Transverse colon (tissue), 4 donors: Measurements from ENCODE around the gene PBX2.

ENCODE experiments used
- EP300 ChIP-seq: sonication (generic); formaldehyde crosslinking; IDR thresholded peaks from one replicate; pipeline ENCODE4 v1.6.1; 2017; ENCODE audit warnings: antibody characterized with exemption, low read depth
- POLR2A ChIP-seq: fragments of 450-650 bp; IDR thresholded peaks from one replicate; pipeline ENCODE4 v1.6.1; 2016; ENCODE audit warnings: antibody characterized with exemption, mild to moderate bottlenecking, moderate library complexity
- POLR2AphosphoS5 ChIP-seq, 3 donors: sonication (generic); formaldehyde crosslinking; IDR thresholded peaks; one replicate each; pipeline ENCODE4 v1.6.1; 2016; ENCODE audit warnings: antibody characterized with exemption in 3 of 3
- TF ChIP-seq, protein P1 (sequence below), 5 experiments: fragments of 200-600 bp in 3 of 5; fragments of 450-650 bp in 2 of 5; sonication (generic) in 3 of 5; IDR thresholded peaks; 1 replicate in 2 of 5; 2 replicates in 3 of 5; pipeline ENCODE4 v1.5.1; 2016 to 2017; ENCODE audit warnings: antibody characterized with exemption in 5 of 5, inconsistent platforms in 3 of 5, mild to moderate bottlenecking in 2 of 5, moderate library complexity in 1 of 5

DNA sequence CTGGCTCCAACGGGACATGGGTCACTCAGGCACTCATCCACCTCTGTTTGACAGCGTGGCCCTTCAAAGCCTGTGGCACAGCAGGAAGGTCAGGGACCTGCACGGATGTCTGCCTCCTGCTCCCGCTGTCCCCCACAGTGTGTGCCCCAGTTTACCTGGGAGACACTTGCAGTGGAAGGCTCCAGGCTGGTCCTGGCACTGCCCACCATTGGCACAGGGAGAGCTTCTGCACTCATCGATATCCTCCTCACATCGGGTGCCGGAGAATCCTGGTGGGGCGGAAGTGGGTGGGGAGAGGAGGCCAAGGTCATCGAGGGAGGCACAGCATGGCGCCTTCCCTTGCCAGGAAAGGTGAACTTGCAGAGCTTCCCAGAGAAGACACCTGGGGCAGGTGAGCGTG, 27.0 kb upstream of the PBX2 start:
- TF ChIP-seq, protein P1, sequence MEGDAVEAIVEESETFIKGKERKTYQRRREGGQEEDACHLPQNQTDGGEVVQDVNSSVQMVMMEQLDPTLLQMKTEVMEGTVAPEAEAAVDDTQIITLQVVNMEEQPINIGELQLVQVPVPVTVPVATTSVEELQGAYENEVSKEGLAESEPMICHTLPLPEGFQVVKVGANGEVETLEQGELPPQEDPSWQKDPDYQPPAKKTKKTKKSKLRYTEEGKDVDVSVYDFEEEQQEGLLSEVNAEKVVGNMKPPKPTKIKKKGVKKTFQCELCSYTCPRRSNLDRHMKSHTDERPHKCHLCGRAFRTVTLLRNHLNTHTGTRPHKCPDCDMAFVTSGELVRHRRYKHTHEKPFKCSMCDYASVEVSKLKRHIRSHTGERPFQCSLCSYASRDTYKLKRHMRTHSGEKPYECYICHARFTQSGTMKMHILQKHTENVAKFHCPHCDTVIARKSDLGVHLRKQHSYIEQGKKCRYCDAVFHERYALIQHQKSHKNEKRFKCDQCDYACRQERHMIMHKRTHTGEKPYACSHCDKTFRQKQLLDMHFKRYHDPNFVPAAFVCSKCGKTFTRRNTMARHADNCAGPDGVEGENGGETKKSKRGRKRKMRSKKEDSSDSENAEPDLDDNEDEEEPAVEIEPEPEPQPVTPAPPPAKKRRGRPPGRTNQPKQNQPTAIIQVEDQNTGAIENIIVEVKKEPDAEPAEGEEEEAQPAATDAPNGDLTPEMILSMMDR (IDR thresholded peaks at IDR 0.05) = no peak
- TF ChIP-seq EP300 (no peak), POLR2A (no peak), POLR2AphosphoS5 (IDR thresholded peaks at IDR 0.05) (no peak)
